ENCODE results near the gene PIGU.

PIGU gene

DNA sequence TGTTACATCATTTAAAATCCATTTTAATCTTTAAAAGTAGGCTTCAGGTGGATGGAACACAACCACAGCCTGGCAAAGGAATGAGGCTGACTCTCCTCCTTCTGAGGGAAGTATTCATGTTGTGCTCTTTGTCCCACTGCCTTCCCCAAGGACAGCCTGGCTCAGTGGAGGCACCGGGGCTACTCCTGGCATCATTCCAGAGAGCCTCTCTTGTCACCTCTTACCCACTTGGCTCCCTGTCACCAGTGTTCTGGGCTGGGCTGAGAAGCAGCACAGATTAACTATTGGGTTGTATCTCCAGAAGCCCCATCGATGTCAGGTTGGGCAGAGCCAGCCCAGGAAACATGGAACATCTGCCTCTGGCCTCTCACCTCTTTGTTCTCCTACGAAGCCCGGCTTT lies 16.5 kb upstream of the PIGU start:
- no peak overlapping the region for H3K4me3 ChIP-seq (replicated peaks; ENCODE audit: low read depth, low read length)
- no peak for DNase-seq (ENCODE audit: extremely low read depth, low read depth)
- TF ChIP-seq, protein P1, sequence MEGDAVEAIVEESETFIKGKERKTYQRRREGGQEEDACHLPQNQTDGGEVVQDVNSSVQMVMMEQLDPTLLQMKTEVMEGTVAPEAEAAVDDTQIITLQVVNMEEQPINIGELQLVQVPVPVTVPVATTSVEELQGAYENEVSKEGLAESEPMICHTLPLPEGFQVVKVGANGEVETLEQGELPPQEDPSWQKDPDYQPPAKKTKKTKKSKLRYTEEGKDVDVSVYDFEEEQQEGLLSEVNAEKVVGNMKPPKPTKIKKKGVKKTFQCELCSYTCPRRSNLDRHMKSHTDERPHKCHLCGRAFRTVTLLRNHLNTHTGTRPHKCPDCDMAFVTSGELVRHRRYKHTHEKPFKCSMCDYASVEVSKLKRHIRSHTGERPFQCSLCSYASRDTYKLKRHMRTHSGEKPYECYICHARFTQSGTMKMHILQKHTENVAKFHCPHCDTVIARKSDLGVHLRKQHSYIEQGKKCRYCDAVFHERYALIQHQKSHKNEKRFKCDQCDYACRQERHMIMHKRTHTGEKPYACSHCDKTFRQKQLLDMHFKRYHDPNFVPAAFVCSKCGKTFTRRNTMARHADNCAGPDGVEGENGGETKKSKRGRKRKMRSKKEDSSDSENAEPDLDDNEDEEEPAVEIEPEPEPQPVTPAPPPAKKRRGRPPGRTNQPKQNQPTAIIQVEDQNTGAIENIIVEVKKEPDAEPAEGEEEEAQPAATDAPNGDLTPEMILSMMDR (IDR thresholded peaks at IDR 0.05; ENCODE audit: low read depth, low read length, missing control alignments), result no peak

DNA sequence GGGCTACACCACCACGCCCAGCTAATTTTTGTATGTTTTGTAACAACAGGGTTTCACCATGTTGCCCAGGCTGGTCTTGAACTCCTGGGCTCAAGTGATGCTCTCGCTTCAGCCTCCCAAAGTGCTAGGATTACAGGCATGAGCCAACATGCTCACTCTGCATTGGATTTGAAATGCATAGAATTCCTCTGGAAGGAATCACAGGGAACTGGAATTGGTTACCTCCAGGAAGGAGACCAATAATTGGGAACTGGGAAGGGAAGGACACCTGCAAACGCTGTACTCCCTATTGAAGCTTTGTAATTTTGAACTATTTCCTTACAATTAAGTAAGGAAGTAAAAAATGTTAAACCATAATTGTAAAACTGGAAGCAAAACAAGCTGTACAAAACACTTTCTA lies 14.9 kb upstream of the PIGU start:
- DNase-seq (ENCODE audit: extremely low read depth, low read depth), result no peak
- H3K4me3 ChIP-seq (replicated peaks; ENCODE audit: low read depth, low read length), result no peak overlapping the region
- TF ChIP-seq, protein P1 (IDR thresholded peaks at IDR 0.05; ENCODE audit: low read depth, low read length, missing control alignments), result no peak

DNA sequence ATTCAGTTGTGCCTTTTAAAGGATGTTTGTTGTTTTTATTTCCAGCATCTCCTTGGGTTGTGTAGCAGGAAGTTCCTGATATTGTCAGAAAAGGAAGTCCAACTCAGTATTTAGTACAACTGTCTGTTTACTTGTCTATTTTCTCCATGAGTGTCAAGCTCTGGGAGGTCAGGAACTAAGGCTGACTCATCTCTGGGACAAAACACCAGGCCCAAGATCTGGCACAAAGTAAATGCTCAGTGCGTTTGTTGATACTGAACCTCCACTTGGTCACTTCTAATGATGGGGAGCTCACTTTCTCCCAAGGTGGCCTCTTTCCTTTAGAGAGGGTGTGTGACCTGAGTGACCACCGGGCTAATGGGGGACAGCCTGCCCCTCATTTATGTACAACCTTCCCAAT lies 12.6 kb upstream of the PIGU start:
- H3K4me3 ChIP-seq (replicated peaks; ENCODE audit: low read depth, low read length), result no peak overlapping the region
- DNase-seq (ENCODE audit: extremely low read depth, low read depth), result no peak
- TF ChIP-seq, protein P1 (IDR thresholded peaks at IDR 0.05; ENCODE audit: low read depth, low read length, missing control alignments), result no peak

DNA sequence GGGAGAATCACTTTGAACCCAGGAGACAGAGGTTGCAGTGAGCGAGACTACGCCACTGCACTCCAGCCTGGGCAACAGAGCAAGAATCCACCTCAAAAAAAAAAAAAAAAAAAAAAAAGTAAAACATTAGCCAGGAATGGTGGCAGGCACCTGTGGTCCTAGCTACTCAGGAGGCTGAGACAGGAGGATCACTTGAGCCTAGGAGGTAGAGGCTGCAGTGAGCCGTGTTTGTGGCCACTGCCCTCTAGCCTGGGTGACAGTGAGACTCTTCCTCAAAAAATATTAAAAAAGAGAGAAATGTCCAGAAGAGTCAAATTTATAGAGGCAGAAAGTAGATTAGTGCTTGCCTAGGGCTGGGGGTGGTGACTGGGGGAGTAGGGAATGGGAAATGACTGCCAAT lies 6.8 kb upstream of the PIGU start:
- DNase-seq (ENCODE audit: extremely low read depth, low read depth), result no peak
- no peak overlapping the region for H3K4me3 ChIP-seq (replicated peaks; ENCODE audit: low read depth, low read length)
- TF ChIP-seq, protein P1 (IDR thresholded peaks at IDR 0.05; ENCODE audit: low read depth, low read length, missing control alignments), result no peak

DNA sequence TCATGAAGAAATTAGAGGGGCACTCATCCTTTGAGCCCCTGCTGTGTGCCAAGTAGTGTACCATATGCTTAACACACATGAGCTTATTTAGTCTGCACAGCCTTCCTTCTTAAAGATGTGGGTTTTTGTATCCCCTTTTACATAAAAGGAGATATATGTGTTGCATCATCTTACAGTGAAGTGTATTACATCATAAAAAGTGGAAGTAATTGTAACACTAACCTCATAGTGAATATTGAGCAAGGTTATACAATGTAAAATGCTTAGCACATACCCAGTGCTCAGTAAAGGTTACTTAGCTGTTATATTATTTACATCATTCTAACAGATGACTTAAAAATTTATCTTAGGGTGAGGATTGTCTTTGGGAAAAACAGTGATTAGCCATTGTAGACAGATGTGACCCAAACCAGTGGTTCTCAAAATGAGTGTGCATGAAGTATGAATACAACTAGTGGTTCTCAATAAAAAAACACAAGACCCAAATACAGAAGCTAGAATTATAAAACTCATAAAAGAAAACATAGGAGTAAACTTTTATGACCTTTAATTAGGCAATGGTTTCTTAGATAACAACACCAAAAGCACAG lies 3.8 kb upstream of the PIGU start:
- TF ChIP-seq, protein P1 (IDR thresholded peaks at IDR 0.05; ENCODE audit: low read depth, low read length, missing control alignments), result no peak
- DNase-seq (ENCODE audit: extremely low read depth, low read depth), result no peak
- no peak overlapping the region for H3K4me3 ChIP-seq (replicated peaks; ENCODE audit: low read depth, low read length)

DNA sequence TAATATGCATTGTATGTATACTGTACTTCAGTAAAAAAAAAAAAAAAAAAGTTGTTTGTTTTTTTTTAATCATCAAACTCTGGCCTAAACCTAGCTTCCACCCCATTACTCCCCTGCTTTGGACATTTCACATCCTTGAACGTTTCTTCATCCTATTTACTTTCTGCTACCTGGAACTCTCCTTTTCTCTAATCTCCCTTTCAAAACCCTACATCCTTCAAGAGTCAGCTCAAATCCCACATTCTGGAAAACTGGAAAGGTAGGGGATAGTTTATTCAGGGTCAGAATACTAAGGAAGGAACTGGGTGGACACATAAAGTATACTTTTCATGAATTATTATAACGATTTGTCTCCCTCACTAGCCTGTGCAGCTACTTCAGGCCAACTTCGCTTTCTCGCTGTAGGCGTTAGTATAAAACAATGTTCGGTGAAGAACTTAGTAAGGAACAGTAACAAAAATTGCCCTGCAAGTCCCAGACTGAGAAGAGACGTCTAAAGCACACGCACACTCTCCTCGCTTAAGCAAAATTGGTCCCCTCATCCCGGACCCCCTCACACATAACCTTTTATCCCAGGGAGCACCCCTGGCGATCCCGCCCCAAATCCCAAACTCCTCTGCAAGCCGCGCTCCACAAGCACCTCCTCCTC lies 775 bp downstream of the PIGU start:
- peak overlapping the region; percentile 67 for H3K4me3 ChIP-seq (replicated peaks; ENCODE audit: low read depth, low read length)
- TF ChIP-seq, protein P1 (IDR thresholded peaks at IDR 0.05; ENCODE audit: low read depth, low read length, missing control alignments), result no peak
- no peak for DNase-seq (ENCODE audit: extremely low read depth, low read depth)
